ENCODE results near the gene MTRF1L.

- TF ChIP-seq POLR2A (IDR thresholded peaks at IDR 0.05) (no peak), CTCF (IDR thresholded peaks at IDR 0.05) (no peak), POLR2AphosphoS5 (IDR thresholded peaks at IDR 0.05) (no peak), EP300 (IDR thresholded peaks at IDR 0.05) (no peak)
These were observed 56.0 kb downstream of the MTRF1L start for GRCh38 chr6:152946484-152946883.
